ENCODE data around the gene SCFD2. TPM values are rescaled to one million over a fixed set of nuclear protein-coding genes. Genes with fewer than 3 reads are reported as not detected.

SCFD2 gene
- polyA plus RNA-seq, 2 of the 4 experiments (the other 2 are of a cell fraction), result 7.6 to 10.8 TPM

DNA sequence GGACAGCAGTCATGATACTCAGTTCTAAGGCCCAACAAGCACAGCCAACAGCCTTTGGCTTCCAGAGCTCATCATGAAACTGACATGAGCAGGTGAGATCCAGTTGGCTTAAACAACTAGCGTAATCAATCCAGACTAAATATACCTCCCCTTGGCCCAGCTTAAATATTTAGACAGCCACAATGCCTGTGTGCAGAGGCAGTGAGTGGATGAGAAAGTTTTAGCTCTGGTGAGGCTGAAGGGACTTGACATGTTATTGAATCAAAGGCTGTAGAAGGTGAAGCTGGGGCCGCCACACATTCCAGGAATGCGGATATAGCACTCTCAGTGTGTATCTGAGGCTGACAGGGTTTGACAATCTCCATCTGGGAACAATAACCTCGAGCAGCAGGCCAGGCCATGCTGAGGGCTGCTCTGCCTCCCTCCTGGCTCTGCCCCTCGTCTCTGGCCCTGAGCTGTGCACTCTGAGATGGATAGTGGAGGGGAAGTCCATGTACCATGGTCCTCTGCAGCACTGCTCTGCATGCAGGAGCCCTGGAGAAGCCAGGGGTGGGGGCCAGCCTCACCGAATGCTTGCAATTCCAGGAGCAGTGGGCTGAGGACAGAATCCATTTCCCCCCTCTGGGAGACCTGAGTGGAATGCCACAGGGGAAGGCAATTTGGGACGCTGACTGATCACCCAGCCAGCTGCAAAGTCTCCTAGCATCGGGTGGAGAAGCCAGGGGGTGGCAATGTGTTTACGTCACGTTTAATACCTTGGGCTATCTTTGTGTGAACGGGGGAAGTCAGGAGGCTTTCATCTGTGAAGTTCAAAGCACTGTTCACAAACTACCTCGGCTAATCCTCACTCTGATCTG, 541.0 kb downstream of the SCFD2 start (continued):
- TF ChIP-seq CEBPB (IDR thresholded peaks at IDR 0.05), result no peak
- no peak for TF ChIP-seq ZNF302 (CRISPR knock-in tag; IDR thresholded peaks at IDR 0.05)
- TF ChIP-seq, protein P1, sequence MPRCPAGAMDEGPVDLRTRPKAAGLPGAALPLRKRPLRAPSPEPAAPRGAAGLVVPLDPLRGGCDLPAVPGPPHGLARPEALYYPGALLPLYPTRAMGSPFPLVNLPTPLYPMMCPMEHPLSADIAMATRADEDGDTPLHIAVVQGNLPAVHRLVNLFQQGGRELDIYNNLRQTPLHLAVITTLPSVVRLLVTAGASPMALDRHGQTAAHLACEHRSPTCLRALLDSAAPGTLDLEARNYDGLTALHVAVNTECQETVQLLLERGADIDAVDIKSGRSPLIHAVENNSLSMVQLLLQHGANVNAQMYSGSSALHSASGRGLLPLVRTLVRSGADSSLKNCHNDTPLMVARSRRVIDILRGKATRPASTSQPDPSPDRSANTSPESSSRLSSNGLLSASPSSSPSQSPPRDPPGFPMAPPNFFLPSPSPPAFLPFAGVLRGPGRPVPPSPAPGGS (IDR thresholded peaks at IDR 0.05), result no peak

DNA sequence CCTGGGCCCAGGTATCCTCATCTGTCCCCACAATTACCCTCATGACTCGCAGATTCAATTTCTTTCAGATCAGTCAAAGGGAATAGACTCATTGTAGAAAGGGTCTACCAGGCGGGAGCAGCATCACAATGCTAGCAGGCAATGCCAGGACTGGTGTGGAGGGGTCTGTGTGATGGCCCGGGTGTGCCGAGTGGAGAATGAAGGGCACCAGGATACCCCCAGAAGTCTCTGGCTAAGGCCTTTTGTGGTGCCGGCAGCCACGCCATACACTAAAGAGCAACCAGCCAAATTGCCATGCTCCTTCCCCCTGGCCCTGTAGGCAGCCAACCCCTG, 541.6 kb downstream of the SCFD2 start:
- POLR2A ChIA-PET, result no interaction called here
- no peak for TF ChIP-seq HEYL (CRISPR knock-in tag; IDR thresholded peaks at IDR 0.05)
- TF ChIP-seq NFE2L2 (conservative IDR thresholded peaks at IDR 0.05; ENCODE audit: low read length), result no peak
- TF ChIP-seq, protein P2, sequence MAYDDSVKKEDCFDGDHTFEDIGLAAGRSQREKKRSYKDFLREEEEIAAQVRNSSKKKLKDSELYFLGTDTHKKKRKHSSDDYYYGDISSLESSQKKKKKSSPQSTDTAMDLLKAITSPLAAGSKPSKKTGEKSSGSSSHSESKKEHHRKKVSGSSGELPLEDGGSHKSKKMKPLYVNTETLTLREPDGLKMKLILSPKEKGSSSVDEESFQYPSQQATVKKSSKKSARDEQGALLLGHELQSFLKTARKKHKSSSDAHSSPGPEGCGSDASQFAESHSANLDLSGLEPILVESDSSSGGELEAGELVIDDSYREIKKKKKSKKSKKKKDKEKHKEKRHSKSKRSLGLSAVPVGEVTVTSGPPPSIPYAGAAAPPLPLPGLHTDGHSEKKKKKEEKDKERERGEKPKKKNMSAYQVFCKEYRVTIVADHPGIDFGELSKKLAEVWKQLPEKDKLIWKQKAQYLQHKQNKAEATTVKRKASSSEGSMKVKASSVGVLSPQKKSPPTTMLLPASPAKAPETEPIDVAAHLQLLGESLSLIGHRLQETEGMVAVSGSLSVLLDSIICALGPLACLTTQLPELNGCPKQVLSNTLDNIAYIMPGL (CRISPR knock-in tag; IDR thresholded peaks at IDR 0.05; ENCODE audit: borderline replicate concordance), result no peak
- TF ChIP-seq HOXA7 (CRISPR knock-in tag; IDR thresholded peaks at IDR 0.05), result no peak
- TF ChIP-seq EP300 (IDR thresholded peaks at IDR 0.05), result no peak
- no peak for TF ChIP-seq KDM1A (IDR thresholded peaks at IDR 0.05; ENCODE audit: low read depth)
- TF ChIP-seq, protein P3, sequence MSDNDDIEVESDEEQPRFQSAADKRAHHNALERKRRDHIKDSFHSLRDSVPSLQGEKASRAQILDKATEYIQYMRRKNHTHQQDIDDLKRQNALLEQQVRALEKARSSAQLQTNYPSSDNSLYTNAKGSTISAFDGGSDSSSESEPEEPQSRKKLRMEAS (IDR thresholded peaks at IDR 0.05), result no peak
- TF ChIP-seq RARB (CRISPR knock-in tag; IDR thresholded peaks at IDR 0.05), result no peak
- no peak for TF ChIP-seq FOSB (CRISPR knock-in tag; IDR thresholded peaks at IDR 0.05)
- TF ChIP-seq TP53 (CRISPR knock-in tag; IDR thresholded peaks at IDR 0.05), result no peak
- TF ChIP-seq CBX8 (IDR thresholded peaks at IDR 0.05), result no peak
- TF ChIP-seq EHMT2 (IDR thresholded peaks at IDR 0.05; ENCODE audit: low read depth), result no peak
- TF ChIP-seq ZFP36 (IDR thresholded peaks at IDR 0.05; ENCODE audit: borderline replicate concordance, partially characterized antibody), result no peak
- no peak for TF ChIP-seq JUNB (IDR thresholded peaks at IDR 0.05)
- TF ChIP-seq BHLHE40 (IDR thresholded peaks at IDR 0.05; ENCODE audit: low read depth, low read length), result no peak
- TF ChIP-seq RCOR1 (IDR thresholded peaks at IDR 0.05; ENCODE audit: low read depth, low read length), result no peak
- no peak overlapping the region for H3K4me2 ChIP-seq
- no peaks in the 10 kb centered on the region for H3K9me3 ChIP-seq
- CTCF ChIA-PET, result no interaction called here
- H3K4me1 ChIP-seq, result no peaks in the 10 kb centered on the region
- DNase-seq (ENCODE audit: low read depth in 1 of 2, low spot score in 1 of 2), result no peak
- no peak overlapping the region for H3K27ac ChIP-seq
- WGBS (ENCODE audit: missing lambda C conversion rate), result 69% methylated on average over 5 of the region's 6 CpGs
- FAIRE-seq, result no peak
- no peak overlapping the region for H3K4me3 ChIP-seq
- no peak for ATAC-seq

DNA sequence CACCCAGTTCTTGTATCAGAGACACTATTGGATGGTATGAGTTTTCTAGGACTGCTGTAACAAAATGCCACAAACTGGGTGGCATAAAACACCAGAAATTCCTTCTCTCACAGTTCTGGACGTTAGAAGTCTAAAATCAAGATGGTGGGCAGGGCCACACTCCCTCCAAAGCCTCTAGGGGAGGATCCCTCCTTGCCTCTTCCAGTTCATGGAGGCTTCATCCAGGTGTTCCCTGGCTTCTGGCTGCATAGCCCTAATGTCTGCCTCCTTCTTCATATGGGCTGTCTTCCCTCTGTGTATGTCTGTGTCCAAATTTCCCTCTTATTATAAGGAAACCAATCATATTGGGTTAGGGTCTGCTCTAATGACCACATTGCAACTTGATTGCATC, 542.2 kb downstream of the SCFD2 start:
- Histone ChIP-seq H3K4me1 (no peaks in the 10 kb centered on the region), H3K27ac (no peak overlapping the region), H3K9me3 (no peaks in the 10 kb centered on the region), H3K4me3 (no peak overlapping the region), H3K4me2 (no peak overlapping the region)
- DNase-seq (ENCODE audit: low read depth in 1 of 2, low spot score in 1 of 2) (no peak), FAIRE-seq (no peak), ATAC-seq (no peak)
- WGBS (ENCODE audit: missing lambda C conversion rate), result 20% methylated on average over 1 of the region's 1 CpG
- POLR2A ChIA-PET, result no interaction called here
- TF ChIP-seq PHF8 (IDR thresholded peaks at IDR 0.05; ENCODE audit: borderline replicate concordance, low read depth) (no peak), FOXS1 (CRISPR knock-in tag; IDR thresholded peaks at IDR 0.05) (no peak), SREBF2 (IDR thresholded peaks at IDR 0.05) (no peak), RARB (CRISPR knock-in tag; IDR thresholded peaks at IDR 0.05) (no peak), ZC3H11A (IDR thresholded peaks at IDR 0.05) (no peak), RFX5 (IDR thresholded peaks at IDR 0.05) (no peak), POLR2AphosphoS2 (conservative IDR thresholded peaks at IDR 0.05; ENCODE audit: low read length) (no peak), JUN (IDR thresholded peaks at IDR 0.05) (no peak), HOXA7 (CRISPR knock-in tag; IDR thresholded peaks at IDR 0.05) (no peak), CBX2 (IDR thresholded peaks at IDR 0.05; ENCODE audit: borderline replicate concordance, low read depth) (no peak), HEYL (CRISPR knock-in tag; IDR thresholded peaks at IDR 0.05) (no peak), CHD4 (IDR thresholded peaks at IDR 0.05; ENCODE audit: borderline replicate concordance) (no peak), HDAC2 (IDR thresholded peaks at IDR 0.05) (no peak), MAFK (IDR thresholded peaks at IDR 0.05; ENCODE audit: partially characterized antibody) (no peak), ZNF302 (CRISPR knock-in tag; IDR thresholded peaks at IDR 0.05) (no peak), EP300 (IDR thresholded peaks at IDR 0.05) (no peak), NFE2L2 (conservative IDR thresholded peaks at IDR 0.05; ENCODE audit: low read length) (no peak)
- TF ChIP-seq, protein P2 (CRISPR knock-in tag; IDR thresholded peaks at IDR 0.05; ENCODE audit: borderline replicate concordance), result no peak
- TF ChIP-seq, protein P4, sequence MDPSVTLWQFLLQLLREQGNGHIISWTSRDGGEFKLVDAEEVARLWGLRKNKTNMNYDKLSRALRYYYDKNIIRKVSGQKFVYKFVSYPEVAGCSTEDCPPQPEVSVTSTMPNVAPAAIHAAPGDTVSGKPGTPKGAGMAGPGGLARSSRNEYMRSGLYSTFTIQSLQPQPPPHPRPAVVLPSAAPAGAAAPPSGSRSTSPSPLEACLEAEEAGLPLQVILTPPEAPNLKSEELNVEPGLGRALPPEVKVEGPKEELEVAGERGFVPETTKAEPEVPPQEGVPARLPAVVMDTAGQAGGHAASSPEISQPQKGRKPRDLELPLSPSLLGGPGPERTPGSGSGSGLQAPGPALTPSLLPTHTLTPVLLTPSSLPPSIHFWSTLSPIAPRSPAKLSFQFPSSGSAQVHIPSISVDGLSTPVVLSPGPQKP (IDR thresholded peaks at IDR 0.05; ENCODE audit: low read depth, low read length), result no peak
- CTCF ChIA-PET, result no interaction called here
